DND-41 (cell line): ENCODE data around the gene IKZF5.

ENCODE experiments used
- EZH2 ChIP-seq: IDR thresholded peaks from 3 replicates; pipeline ENCODE4 v1.6.1; 2012; ENCODE audit warnings: borderline replicate concordance, low read depth, mild to moderate bottlenecking, moderate library complexity, low read length, inconsistent platforms; ENCODE audit not compliant: severe bottlenecking
- TF ChIP-seq, protein P1 (sequence below): IDR thresholded peaks from 2 replicates; pipeline ENCODE4 v1.5.1; 2012; ENCODE audit warnings: borderline replicate concordance, low read length, moderate library complexity, mild to moderate bottlenecking; ENCODE audit not compliant: poor library complexity, severe bottlenecking; ENCODE audit errors: extremely low read depth

DNA sequence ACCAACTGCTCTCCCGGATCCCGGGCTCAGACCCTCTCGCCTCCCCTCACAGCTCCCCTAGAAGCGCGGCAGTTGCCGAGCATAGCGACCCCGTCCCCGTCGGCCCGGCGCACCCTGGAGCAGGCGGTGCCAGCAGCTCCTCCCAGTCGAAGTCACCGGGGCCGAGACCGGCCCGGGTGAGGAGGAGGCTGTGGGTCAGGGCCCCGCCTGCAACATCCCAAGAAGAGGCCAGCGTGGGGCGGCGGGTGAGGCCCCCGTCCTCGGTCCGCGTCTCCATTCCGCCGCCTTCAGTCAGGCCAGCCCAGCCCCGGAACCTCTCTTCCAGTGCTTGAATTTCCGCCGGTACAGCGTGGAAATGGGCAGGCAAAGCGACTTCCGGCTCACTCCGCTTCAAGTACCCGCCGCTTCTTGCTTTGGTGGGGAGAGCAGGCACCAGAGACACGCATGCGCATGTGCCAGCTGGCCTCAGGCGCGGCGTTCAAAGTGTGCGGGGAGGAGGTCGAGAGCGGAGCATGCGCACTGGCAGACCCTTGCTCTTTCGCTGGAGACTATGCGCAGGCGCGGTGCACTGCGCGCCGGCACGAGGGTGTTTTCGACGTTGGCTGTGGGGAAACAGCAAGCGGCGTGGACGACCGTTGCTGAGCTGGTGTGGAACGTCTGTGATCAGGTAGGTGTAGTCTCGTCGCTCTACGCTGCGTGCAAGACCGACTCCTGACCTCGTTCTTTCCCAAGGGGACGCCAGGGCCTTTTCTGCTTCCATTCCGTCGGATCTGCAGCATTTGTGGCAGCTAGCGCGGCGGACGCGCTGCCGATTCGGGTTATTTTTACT, 54.5 kb downstream of the IKZF5 start, which contains the start of gene C10orf88:
- TF ChIP-seq, protein P1, sequence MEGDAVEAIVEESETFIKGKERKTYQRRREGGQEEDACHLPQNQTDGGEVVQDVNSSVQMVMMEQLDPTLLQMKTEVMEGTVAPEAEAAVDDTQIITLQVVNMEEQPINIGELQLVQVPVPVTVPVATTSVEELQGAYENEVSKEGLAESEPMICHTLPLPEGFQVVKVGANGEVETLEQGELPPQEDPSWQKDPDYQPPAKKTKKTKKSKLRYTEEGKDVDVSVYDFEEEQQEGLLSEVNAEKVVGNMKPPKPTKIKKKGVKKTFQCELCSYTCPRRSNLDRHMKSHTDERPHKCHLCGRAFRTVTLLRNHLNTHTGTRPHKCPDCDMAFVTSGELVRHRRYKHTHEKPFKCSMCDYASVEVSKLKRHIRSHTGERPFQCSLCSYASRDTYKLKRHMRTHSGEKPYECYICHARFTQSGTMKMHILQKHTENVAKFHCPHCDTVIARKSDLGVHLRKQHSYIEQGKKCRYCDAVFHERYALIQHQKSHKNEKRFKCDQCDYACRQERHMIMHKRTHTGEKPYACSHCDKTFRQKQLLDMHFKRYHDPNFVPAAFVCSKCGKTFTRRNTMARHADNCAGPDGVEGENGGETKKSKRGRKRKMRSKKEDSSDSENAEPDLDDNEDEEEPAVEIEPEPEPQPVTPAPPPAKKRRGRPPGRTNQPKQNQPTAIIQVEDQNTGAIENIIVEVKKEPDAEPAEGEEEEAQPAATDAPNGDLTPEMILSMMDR: no peak
- TF ChIP-seq EZH2: no peak
